ENCODE data around the gene KDM7A.

DNA sequence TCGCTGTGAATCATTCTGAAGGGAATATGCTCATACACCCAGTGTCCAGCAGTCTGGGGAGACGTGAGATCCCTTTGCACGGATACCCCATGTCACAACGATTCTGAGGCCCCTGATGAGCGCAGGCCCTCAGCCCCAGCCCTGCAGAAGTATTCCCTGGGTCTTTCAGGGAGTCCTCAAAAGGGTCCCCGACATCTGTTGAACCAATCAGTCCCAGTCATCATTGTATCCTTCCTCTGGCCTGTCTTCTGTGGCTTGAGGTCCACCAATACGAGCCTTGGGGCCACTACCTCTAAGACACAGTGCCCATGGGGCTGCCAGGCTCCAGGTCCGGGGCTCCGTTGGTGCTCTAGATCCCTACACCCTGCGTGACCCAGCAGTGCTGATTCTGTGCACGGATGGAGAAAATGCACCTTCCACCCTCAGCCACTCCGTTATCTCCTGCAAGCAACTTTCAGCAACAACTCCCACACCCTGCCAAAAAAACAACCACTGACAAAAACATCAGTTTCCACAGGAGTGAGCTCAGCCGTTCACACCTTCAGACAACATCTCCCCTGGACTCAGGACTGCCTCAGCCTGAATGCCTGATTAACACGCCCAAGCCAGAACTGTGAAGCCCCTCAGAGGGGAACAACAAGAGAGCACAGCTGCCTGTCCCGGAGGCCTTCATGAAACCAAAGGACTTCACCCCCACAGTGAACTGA is 46.9 kb upstream of the KDM7A start:
- TF ChIP-seq, protein P1, sequence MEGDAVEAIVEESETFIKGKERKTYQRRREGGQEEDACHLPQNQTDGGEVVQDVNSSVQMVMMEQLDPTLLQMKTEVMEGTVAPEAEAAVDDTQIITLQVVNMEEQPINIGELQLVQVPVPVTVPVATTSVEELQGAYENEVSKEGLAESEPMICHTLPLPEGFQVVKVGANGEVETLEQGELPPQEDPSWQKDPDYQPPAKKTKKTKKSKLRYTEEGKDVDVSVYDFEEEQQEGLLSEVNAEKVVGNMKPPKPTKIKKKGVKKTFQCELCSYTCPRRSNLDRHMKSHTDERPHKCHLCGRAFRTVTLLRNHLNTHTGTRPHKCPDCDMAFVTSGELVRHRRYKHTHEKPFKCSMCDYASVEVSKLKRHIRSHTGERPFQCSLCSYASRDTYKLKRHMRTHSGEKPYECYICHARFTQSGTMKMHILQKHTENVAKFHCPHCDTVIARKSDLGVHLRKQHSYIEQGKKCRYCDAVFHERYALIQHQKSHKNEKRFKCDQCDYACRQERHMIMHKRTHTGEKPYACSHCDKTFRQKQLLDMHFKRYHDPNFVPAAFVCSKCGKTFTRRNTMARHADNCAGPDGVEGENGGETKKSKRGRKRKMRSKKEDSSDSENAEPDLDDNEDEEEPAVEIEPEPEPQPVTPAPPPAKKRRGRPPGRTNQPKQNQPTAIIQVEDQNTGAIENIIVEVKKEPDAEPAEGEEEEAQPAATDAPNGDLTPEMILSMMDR (IDR thresholded peaks at IDR 0.05) = no peak
- TF ChIP-seq POLR2A (IDR thresholded peaks at IDR 0.05) (no peak), EP300 (IDR thresholded peaks at IDR 0.05) (no peak)

Data from tibial nerve (tissue), 4 donors.